Neural progenitor cell (in vitro differentiated cells): ENCODE measurements around the gene CD1E.

ENCODE experiments used
- EZH2 ChIP-seq: fragments of 200-600 bp; sonication (generic); IDR thresholded peaks from 2 replicates; pipeline ENCODE4 v1.6.1; 2017; ENCODE audit warnings: antibody characterized with exemption, mild to moderate bottlenecking, moderate library complexity
- EZH2phosphoT487 ChIP-seq: fragments of 200-600 bp; sonication (generic); IDR thresholded peaks from 2 replicates; pipeline ENCODE4 v1.6.1; 2017; ENCODE audit warnings: antibody characterized with exemption
- TF ChIP-seq, protein P1 (sequence below): fragments of 200-600 bp; sonication (generic); IDR thresholded peaks from 2 replicates; pipeline ENCODE4 v1.5.1; 2017; ENCODE audit warnings: antibody characterized with exemption, mild to moderate bottlenecking

DNA sequence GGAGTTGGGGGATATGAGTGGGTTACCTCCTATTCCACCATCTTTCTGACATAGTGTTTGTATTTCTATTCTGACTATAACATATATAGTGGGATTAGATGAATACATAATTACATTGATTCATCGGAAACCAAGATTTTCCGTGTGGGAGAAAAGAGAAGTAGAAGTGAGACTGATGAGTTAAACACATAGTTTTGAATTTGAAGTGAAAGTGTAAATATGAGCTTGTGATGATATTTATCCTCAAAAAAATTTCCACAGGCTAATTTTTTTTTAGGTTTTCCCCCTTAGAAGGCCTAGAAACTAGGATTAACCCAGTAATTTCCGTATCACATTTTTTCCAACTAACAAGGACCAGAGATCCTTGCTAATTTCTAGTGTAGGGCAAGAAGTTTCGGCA, 29.3 kb upstream of the CD1E start:
- TF ChIP-seq, protein P1, sequence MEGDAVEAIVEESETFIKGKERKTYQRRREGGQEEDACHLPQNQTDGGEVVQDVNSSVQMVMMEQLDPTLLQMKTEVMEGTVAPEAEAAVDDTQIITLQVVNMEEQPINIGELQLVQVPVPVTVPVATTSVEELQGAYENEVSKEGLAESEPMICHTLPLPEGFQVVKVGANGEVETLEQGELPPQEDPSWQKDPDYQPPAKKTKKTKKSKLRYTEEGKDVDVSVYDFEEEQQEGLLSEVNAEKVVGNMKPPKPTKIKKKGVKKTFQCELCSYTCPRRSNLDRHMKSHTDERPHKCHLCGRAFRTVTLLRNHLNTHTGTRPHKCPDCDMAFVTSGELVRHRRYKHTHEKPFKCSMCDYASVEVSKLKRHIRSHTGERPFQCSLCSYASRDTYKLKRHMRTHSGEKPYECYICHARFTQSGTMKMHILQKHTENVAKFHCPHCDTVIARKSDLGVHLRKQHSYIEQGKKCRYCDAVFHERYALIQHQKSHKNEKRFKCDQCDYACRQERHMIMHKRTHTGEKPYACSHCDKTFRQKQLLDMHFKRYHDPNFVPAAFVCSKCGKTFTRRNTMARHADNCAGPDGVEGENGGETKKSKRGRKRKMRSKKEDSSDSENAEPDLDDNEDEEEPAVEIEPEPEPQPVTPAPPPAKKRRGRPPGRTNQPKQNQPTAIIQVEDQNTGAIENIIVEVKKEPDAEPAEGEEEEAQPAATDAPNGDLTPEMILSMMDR = no peak
- TF ChIP-seq EZH2phosphoT487 (no peak), EZH2 (no peak)
